DMS 273 (cell line): ENCODE measurements around the gene MID2.
"Not testable (repeated sequence)": the region's sequence is repeated elsewhere in the genome, so short reads cannot be mapped to it uniquely, and the experiment has no call there.

Experiments
- DNase-seq: peaks from one replicate; lab custom pipeline; 2025; ENCODE audit not compliant: unreplicated experiment; lab: John Stamatoyannopoulos, UW

MID2 gene

DNA sequence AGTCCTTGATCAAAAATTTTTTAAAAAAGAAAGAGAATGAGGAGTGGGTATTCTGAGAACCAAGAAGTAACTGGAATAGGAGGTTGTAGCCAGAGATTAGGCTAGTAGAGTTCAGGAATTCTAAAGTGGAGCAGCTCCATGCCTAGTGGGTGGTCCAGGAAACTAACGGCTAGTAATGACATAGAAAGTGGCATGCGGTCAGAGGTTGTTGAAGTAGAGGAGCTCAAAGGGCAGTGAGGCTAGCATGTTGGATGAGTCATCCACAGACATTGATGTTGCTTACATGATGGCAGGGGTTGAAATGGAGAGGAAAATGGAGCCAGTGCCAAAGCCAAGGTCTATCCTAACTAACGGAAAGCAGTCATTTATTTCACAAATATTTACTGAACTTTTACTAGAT lies 114.4 kb downstream of the MID2 start:
- no peak for DNase-seq

DNA sequence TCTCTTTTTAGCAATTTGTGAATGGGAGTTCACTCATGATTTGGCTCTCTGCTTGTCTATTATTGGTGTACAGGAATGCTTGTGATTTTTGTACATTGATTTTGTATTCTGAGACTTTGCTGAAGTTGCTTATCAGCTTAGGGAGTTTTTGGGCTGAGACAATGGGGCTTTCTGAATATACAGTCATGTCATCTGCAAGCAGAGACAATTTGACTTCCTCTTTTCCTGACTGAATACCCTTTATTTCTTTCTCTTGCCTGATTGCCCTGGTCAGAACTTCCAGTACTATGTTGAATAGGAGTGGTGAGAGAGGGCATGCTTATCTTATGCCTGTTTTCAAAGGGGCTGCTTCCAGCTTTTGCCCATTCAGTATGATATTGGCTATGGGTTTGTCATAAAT lies 129.7 kb downstream of the MID2 start:
- not testable (repeated sequence) for DNase-seq

DNA sequence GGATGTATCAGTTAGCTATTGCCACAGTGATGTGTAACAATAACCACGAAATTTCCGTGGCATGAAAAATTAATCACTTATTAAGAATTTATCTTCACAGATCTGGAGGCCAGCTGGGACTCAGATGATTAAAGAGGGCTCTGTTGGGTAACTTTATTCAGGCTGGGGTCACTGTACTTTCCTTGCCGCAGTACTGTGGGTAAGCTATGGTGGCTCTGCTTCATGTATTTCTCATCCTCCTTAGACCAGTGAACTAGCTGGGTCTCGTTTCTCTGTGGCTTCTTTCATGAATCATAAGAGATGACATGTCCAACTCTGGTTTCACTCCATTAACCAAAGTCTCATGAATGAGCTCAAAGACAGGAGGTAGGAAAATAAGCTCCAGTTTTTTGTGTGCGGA lies 143.0 kb downstream of the MID2 start:
- DNase-seq: no peak

DNA sequence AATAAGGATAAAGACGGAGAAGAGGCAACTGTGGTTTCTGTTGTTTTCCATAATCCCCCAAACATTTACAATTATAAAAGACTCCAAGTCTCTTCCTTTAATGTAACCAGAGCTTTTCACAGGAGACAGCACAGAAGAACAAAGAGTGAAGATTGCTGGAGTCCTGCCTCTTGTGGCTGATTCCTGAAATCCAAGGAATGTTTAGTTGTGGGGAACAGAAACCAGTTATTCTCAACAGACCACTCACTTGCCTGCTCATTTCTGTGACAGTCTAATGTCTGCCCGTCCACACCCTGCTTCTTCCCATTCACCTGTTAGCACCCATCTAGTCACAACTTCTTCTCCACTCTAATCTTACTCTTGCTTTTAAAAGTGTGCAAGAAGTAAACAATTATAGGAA lies 144.4 kb downstream of the MID2 start:
- no peak for DNase-seq

DNA sequence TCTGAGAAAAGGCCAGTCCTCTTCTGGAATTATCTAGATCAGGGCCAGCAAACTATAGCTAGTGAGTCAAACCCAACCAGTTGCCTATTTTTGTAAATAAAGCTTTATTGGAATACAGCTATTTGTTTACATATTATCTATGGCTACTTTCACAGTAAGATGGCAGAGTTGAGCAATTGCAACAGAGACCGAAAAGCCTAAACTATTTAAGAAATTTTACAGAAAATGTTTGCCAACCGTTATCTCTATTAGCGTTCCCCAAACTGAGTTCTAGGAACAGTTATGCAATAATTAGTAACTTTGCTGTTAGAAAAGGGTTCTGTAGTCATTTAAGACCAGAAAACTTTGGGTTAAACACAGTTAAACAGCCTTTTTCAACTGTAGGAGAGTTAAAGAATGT lies 146.0 kb downstream of the MID2 start:
- DNase-seq: no peak
